ENCODE measurements around the gene EFCAB6.

EFCAB6 gene

DNA sequence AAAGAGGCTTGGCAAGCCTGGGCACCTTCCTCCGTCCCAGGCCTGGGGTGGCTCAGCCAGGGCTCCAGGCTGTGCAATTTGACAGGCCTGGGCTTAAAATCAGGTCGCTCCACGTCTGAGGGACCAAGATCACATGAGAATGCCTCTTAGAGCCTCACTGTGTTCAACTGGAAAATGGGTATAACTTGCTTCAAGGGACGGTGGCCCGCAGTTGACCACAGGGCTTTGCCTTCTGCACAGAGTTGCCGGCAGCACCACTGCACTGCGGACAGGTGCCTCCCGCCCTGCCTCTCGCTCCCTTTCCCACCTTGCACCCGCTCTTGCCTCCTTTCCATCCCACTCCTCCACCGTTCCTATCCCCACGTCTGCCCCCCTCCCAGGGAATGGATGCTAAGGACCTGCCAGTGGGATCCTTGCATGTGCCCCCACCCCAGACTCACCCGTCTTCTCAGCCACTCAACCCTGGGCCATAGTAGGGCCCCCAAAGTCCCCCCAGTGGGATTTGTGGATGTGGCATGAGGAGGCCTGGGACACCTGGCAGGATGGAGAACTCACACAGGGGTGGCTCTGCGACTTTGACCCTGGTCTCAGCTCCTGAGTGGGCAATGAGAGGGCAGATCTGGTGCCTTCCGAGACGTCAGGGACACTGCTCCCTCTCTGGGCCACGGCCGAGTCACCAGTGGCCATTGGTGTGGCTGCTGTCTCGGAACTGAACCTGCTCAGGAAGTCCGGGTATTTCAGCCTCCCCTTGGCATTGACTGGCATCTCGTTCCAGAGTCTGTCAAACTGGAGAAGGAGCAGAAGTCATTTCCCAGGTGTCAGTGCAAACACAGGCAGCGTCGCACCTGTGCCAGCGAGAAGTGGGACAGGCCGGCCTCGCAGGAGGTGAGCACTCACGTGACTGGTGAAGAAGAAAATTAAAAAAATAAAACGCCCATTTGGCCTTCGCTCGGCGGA lies 272.3 kb downstream of the EFCAB6 start:
- no peak for DNase-seq

DNA sequence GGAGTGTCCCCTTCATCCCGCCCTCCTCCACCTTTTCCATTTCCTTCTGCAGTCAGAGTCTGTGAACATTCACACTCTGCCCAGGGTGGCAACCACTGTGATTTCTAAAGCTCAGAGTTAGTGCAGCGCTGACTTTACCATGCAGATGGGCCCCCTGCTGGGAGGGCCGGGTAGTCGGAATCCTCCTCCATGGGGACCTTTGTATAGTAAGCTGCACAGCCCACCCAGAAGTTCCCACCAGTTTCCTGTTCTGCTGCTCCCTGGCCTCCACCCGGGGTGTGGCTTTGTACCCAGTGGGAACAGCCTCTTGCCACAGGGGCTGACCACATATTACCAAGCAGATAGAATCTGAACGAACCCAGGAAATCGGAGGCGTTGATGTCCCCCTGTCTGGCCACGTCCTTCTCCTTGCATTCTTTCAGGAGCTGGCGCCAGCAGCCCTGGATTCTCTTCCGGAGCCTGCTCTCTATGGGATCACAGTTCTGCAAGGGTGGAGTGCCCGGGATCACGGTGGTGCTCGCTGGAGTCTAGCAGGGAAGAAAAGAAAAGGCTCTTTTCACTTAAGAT lies 275.0 kb downstream of the EFCAB6 start:
- DNase-seq = no peak

DNA sequence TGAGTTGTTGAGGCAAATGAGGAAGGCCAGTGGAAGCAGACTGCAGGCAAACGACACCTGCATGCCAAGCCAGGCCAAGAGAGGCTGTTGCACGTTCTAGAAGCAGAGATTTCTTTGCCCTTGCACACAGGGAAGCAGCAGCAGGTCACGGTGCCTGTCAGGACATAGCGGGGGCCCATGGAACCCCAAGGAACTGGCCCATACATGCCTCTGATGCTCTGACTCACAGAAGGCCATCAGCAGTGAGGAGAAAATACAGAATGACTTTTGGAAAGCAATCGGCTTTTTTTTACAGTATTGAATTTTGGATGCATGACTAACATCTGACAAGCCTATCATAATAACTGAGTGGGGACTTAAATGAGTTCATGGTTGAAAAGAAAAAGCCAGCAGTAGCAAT lies 276.4 kb downstream of the EFCAB6 start:
- DNase-seq = no peak

DNA sequence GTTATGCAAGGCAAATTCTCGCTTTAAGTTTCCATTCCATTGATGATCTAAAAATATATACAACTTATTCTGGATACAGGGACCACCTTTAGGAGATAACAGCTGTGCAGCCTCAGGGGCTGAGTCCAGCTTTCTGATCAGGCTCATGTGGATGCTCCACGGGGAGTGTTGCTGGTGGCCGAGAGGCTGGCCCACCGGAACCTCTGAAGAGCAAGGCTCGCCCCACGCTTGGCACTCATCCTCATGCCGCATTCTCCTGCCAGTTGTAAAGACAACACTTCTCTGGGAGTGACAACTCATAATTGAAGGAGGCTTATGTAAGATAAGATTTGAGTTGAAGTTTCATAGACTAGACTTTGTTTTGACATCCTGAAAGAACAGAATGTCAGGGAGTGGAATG lies 276.8 kb downstream of the EFCAB6 start:
- no peak for DNase-seq

DNA sequence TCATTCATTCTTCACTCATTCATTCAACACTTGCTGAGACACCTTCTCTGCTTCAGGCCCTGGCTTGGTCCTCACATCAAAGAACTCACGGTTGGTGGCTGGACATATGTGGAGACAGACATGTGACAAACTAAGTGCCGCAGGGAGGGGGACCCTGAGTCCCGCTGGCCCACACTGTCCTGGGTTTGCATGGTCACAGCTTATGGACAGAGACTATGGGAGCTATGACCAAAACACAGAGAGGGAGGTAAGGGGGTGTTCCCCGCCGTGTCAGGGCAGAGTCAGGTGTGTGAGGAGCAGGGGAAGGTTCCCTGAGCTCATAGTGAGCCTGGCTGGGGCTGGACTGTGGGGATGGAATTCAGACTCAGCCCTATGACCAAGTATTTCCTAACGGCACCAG lies 277.2 kb downstream of the EFCAB6 start:
- no peak for DNase-seq

DNA sequence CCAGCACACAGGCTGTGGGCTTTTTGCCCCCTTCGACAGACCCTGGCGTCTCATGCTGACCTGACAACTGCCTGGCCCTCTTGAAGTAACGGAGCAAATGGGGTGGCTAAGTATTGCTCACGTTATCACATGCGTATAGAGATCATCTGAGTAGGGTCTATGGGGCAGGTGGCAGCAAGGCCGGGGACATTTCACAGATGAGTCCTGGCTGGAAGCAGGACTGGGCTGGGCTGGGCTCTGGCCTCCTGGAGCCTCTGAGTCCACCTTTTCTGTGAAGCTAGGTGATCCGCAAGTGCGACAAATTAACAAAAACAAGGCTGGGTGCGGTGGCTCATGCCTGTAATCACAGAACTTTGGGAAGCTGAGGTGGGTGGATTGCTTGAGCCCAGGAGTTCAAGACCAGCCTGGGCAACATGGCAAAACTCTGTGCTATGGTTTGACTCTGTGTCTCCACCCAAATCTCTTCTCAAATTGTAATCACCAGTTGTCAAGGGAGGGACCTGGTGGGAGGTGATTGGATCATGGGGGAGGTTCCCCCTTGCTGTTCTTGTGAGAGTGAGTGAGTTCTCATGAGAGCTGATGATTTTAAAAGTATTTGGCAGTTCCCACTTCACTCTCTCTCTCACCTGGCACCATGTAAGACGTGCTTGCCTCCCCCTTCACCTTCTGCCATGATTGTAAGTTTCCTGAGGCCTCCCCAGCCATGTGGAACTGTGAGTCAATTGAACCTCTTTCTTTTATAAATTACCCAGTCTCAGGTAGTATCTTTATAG lies 278.3 kb downstream of the EFCAB6 start:
- no peak for DNase-seq

DNA sequence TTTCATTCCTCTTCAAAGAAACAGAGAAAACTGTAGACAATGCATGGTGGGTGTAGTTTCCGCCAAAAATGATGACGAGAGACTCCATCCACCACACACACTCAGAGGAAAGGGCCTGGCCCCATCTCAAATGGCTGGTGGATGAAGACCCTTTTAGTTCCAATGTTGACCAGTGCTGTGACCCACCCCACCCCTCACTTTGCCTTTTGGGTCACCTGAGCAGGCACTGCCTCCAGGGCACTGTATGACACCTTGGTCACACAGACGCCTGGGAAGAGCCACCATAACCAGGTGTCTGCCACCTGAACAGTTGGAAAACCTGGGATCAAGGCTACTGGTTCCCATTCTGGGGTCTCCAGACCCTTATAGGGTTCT lies 279.0 kb downstream of the EFCAB6 start:
- no peak for DNase-seq

DNA sequence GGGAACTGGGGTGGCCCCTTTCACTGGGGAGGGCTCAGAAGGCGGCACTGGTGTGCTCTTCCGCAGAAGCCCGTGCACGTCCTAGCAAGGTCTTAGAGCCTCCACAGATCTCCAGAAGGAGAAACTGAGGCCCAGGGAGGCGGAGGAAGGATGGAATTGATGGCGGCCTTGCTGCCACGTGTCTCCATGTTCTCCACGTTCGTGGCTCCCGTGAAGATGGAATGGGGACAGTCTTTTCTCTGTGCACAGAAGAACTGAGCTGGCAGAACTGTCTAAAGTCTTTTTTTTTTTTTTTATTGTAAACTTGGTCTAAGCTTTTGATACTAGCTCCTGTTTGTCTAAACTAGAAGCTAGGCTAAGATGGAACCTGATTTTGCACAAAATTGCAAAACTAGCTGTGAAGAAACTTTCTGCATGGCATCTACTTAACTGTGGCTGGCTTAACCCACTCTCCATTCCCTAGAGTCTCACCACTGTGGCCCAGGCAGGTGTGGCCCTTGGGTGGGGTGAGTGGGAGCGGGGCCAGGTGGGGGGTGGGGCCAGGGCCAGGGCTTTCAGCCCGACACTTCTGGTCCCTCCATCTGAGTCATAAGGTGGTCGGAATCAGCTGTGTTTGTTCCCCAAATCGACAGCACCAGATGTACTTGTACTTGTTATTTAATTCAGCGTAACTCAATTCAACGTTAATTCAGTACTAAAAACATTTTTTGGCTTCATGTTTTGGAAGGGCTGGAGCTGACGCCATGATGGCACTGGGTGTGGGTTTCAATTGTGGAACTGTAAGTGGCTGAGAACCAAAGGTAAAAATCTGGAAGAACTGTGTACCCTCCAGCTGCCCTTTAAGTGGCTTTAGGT lies 279.6 kb downstream of the EFCAB6 start:
- no peak for DNase-seq

DNA sequence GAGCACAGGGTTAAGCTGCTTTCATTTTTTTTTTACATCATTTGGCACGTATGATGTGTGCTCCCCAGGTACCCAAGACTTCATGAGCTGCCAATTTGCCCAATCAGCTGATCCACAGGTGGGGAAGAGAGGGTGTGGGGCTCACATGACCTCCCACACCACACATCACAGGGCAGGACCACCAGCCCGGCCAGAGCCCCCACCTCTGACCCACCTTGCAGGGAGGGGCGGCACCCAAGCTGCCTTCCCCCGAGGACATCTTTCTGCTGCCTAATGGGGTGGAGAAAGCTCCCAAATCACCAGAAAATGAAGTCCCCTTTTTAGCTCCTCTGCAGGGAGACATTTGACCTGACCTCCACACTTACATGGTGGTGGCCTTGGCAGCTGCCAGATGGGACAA lies 280.5 kb downstream of the EFCAB6 start:
- no peak for DNase-seq

DNA sequence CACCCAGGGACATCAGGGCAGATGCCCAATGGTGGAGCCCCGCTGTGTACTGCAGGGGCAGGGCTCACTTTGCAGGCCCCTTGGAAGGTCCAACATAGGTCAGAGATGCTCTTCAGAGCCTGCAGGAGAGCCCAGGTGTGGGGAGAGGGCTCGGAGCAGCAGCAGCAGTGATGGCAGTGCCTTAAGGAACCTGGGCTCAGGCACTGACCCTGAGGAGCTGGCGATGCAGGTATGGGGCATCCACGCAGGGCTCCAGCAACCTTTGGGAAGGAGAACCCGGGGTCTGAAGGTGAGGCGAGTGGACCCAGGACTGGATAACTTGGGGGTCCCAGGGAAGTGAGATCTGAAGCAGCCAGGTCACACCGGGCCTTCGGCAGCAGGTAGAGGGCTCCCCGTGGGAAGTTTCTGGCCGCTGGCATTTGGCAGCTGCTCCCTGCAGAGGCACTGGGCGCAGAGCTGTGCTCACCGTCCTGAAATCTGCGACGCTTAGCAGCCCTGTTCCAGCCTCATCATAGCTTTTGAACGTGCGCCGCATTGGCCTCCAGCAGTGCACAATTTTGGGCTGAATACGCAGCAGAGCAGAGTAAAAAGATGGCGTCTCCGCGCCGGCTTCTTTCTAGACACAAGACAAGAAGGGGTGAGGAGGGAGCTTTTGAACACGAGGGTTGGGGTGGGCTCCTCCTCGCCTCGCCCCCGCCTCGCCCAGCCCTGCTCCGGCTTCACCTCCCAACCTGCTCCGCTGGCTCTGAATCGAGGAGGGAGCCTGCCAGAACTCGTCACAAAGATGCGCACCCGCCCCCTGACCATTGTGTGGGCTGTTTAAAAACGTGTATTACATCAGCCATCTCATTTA lies 281.5 kb downstream of the EFCAB6 start:
- no peak for DNase-seq

DNA sequence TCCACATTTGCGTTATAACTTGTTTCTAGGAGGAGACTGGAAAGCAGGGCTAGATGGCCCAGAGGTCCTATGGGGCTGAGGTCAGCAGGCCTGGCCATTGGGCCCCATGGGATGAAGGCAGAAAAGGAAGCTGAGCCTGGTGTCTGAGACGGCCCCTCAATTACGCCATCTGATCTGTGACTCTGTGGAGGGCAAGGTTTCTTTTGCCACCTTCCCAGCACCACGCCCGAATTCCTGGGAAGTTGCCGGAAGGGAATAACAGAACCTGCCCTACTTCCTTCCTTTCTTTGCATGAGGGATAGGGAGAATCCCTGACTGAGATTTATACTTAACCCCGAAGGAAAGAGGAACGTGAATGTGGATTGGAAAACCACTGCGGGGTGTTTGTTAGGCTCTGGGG lies 282.2 kb downstream of the EFCAB6 start:
- DNase-seq = no peak

DNA sequence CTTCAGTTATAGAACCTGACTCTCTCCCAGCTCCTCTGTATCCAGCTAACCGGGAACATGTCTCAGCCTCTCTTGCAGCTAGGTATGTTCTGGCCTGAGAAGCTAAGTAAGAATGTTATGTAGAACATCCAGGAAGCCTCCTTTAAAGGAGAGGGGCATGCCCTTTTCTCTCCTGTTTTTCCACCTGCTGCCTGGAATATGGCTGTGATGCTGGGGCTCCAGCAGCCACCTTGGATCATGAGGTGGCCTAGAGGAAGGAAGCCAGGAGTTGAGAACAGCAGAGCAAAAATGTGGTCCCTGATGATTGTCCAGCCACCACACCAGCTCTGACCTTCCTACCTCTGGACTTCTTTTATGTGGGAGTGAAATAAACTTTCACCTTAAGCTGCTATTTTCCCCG lies 282.6 kb downstream of the EFCAB6 start:
- DNase-seq = no peak

DNA sequence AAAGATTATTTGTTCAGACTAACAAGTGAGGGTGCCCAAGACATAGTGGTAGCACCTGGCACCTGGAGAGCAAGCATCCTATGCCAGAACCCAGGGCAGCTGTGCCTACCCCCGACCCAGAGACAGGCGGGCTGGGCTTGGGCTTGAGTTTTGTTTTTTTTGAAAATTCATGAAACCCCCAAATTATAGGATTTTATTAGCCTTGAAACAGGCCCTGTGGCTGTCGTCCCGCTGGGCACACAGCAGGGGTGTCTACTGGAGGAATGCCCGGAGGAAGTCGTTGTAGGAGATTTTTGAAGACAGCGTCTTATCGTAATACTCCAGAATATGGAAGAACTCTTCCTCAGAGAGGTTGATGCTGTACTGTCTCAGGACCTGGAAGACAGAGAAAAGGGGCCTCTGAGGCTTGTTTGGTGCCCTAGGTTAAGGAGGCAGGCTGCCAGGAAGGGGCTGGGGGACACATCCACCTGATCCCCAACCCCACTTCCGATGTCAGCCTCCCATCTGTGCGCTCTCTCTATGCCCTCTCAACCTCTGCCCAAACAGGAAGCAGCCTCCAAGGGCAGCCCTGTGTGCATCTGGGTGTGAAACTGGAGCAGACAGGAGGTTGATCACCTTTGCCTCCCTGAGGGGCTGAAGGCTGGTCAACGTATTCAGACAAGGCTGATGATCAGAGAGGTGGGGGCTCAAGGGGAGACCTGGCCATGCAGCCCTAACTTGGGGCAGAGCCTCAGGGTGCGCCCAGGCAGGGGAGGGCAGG lies 283.3 kb downstream of the EFCAB6 start:
- no peak for DNase-seq

DNA sequence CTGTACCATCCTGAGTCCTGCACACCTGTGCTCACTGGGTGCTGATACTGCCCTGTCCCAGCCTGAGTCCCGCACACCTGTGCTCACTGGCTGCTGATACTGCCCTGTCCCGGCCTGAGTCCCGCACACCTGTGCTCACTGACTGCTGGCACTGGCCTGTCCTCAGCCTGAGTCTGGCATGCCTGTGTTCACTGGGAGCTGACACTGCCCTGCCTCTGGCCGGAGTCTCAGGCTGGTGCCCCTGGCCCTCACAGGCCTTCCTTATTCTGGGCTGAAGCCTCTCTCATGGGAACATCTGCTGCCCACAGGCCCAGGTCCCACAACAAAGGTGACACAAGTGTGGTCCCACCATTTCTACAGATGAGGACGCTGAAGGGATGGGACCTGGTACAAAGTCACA lies 285.2 kb downstream of the EFCAB6 start:
- DNase-seq = no peak

DNA sequence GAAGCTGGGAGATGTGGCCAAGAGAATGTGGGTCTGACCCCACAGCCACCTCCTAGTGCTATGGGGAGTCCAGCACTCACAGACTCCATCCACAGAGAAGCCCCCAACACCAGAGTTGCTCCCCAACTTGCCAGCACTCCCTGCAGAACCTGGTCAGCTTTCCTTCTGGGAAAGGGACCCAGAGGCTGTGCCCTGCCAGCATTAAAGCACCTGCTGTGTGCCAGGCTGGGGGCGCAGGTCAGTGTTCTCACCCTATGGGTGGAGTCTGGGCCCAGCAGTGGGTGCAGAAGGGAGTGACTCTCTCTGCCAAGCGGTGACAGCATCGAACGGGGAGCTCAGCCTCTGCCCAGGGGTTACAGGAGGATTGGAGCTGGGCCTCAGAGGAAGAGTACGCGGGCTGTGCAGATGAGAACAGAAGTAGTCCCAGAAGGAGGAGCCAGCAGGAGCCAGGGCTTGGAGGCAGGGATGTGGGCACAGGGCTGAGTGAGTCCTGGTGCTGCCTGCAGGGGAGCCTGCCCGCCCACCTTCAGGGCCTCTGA lies 285.9 kb downstream of the EFCAB6 start:
- no peak for DNase-seq

DNA sequence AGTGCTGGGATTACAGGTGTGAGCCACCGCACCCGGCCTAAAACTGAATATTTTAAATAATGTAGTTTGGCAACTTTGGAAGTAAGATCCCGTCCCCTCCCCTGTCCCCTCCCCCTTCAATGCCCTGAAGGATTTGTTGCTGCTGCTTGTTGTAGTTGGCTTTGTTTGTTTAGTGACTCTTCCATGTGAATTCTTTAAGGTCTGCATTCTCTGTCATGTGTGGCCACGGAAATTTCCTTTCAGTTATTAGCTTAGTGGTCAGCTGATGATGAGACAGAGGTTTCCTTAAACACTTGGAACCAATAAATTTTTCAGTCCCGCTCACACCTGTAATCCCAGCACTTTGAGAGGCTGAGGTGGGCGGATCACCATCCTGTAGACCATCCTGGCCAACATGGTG lies 290.4 kb downstream of the EFCAB6 start:
- peak; percentile 12 for DNase-seq

DNA sequence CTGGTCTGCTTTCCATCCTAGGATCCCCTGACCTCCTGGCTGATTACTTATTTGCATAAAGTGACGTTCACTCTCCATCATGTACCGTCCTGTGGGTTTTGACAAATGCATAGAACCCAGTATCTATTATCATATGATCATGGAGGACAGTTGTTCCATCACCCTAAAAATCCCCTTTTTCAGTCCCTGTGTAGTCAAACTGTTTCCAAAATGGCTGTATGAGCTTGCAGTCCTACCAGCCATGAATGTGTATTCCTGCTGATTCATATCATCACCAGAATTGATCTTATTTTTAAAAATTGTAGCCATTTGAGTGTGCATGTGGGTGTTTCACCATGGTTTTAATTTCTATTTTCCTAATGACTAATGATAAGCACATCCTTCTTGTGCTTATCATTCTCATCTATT lies 291.5 kb downstream of the EFCAB6 start:
- no peak for DNase-seq

DNA sequence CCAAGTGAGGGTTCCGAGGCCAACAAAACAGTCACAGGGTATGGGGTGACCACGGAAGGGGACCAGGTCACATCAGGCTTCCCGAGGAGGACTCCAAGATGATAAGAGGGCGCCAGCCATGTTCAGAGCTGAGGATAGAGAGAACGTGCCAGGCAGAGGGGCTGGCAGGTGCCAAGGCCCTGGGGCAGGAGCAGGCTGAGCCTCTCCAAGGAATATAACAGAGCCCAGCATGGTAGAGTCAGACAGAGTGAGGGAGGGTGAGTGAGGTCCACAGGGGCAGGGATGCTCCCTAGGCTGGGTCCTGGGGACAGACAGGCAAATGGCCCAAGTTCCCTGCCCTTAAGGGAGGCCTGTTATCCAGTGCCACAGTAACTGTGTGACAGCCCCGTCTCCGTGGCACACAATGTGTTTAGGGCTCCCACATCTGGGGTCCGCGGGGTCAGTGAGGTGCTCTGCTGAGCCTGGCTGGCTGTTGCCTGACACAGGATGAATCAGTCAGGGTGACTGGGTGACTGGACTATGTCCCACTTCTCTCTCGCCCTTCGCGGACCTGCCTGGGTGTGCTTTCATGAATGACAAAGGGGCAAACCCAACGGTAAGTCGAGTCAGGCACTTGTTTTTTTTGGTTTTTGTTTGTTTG lies 295.0 kb downstream of the EFCAB6 start:
- DNase-seq = no peak

DNA sequence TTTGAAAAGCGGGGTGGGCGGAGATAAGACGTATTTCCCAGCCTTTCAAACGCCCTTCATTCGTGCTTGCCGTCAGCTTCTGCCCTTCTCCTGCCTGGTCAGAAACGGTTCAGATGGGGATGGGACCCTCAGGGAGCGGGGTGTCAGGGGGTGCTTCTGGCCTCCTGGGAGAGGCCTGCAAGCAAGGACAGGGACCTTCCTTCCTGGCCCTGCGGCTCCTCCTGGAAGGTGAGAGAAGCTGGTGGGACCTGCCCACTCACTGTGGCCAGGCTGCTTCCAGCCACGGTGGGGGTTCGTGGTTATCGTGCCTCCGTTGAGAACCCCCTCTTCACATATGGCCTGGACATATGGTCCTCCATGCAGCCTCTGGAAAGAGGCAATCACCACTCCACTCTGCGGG lies 295.7 kb downstream of the EFCAB6 start:
- no peak for DNase-seq

DNA sequence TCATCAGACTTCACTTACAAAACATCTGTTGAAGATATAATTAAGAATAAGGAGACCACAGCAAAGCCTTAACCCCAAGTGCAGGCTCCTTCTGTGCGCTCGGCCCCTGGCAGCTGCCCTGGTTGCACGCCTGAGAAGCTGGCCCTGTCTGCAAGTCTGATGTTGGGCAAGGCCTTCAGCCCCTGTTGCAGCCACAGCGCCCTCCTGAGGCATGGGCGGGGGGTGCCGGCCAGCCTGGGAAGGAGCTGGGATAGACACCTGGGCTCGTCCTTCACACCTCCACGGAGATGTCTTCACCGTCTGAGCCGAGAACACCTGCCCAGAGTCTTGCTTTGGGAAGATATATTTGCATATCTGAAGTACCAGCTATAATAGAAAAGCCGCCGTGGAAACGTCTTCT lies 296.2 kb downstream of the EFCAB6 start:
- no peak for DNase-seq

Measured in kidney glomerular epithelial cell (primary cell).